GM10266 (cell line): ENCODE data around the gene KRT72.

Experiments used
- DNase-seq: peaks from one replicate; pipeline ENCODE4 v3.0.0; 2012; ENCODE audit errors: extremely low spot score
- CTCF ChIP-seq: IDR thresholded peaks from 2 replicates; pipeline ENCODE4 v1.5.1; 2012; ENCODE audit warnings: mild to moderate bottlenecking, low read depth; ENCODE audit not compliant: control insufficient read depth, insufficient read depth; ENCODE audit errors: missing control alignments

The KRT72 gene

GRCh38 chr12:52543985-52544883 lies 57.0 kb downstream of the KRT72 start:
- no peak for TF ChIP-seq CTCF
- DNase-seq: no peak

GRCh38 chr12:52542785-52543318 lies 58.4 kb downstream of the KRT72 start:
- no peak for TF ChIP-seq CTCF
- no peak for DNase-seq

- no peak for DNase-seq
- TF ChIP-seq CTCF: no peak
Measured at GRCh38 chr12:52542157-52542556, 59.1 kb downstream of the KRT72 start.

- TF ChIP-seq CTCF: no peak
- DNase-seq: no peak
Measured at GRCh38 chr12:52541709-52542108, 59.6 kb downstream of the KRT72 start.

GRCh38 chr12:52540531-52540930 lies 60.7 kb downstream of the KRT72 start:
- no peak for TF ChIP-seq CTCF
- no peak for DNase-seq

- no peak for TF ChIP-seq CTCF
- no peak for DNase-seq
Measured at GRCh38 chr12:52539821-52540173, 61.5 kb downstream of the KRT72 start.
